ENCODE measurements around the gene KCTD3.

KCTD3 gene

DNA sequence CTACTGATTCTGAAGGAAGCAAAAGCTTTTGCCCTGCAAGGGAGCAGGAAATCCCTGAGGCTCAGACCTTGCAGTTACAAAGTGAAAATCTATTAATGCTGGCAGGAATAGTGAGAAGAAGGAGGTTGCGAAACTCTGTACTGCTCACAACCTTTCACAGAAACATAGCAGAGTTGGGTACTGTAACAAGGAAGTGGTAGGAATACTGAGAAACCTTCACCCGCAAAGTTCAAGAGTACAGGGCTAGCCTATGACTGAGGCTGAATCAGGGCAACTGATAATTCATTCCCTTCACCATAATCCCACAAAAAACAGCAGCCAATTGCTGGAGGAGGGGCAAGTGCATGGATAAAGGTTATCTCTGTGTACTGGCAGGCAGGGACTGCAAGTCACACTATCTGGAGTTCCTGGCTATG is 23.9 kb upstream of the KCTD3 start:
- Mint-ChIP-seq H3K4me3 (no peak overlapping the region), H3K4me1 (peaks cover 11% of the 10 kb centered on the region), H3K9me3 (no peaks in the 10 kb centered on the region), H3K36me3 (no peaks in the 10 kb centered on the region), H3K27me3 (no peaks in the 10 kb centered on the region), H3K27ac (no peak overlapping the region)
- no peak for DNase-seq
- CTCF ChIA-PET = interaction anchor here (0.9 kb wide), 1 partner anchor 20 kb away, joined by 4 read pairs; no protein-coding TSS in a partner anchor

DNA sequence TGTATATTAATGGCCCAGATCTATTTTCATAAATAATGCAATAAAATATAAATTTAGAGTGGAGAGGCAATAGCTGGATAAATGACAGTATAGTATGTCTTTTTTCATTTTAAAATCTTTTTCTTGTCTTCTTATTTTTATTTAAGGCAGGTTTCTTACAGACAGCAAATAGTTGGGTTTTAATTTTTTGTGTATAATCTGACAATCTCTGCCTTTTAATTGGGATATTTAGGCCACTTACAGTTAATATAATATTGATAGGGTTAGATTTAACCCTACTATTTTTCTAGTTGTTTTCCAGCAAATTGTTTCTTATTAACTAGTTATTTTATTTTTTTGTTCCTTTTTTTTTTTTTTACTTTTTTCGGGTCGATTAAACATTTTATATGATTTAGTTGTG is 23.3 kb upstream of the KCTD3 start:
- Mint-ChIP-seq H3K4me1 (peaks cover 11% of the 10 kb centered on the region), H3K36me3 (no peaks in the 10 kb centered on the region), H3K9me3 (no peaks in the 10 kb centered on the region), H3K27me3 (no peaks in the 10 kb centered on the region), H3K4me3 (no peak overlapping the region), H3K27ac (no peak overlapping the region)
- CTCF ChIA-PET = interaction anchor here (0.9 kb wide), 1 partner anchor 20 kb away, joined by 4 read pairs; no protein-coding TSS in a partner anchor
- no peak for DNase-seq

DNA sequence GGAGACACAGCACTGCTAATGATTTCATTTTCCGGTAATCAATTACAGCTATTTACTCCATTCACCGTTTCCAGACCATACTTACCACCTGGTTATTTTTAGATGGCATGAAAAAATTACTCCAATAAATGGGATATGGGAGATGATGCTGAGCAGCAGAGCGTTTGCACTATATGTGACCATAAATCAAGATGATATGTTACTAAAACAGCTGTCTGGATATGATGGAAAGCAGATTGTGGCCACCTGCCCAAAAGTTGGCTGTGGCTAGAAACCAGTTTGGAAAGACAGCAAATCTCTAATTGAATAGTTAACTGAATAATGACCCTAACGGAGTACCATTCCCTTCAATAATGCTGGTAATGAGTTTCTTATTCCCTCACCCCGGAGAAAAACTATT is 22.5 kb upstream of the KCTD3 start:
- CTCF ChIA-PET = no interaction called here

DNA sequence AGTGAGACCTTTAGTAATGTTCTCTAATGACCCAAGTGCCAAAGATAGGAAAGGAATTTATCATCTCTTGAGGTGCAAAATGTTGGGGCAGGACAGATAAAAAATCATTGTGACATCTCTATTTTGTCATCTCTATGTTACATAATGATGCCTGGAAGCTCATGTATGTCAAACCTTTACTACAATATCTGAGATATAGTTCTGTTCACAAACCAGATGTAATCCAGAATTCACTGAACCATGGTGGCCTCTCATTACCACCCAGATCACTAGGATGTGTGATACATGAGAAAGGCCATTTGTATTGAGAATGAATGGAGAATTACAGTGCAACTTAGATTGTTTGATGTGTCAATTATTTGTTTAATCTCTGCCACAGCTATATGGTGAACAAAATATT is 22.0 kb upstream of the KCTD3 start:
- CTCF ChIA-PET = no interaction called here
- no peak for DNase-seq
- Mint-ChIP-seq H3K27ac (no peak overlapping the region), H3K4me3 (no peak overlapping the region), H3K9me3 (no peaks in the 10 kb centered on the region), H3K4me1 (peaks cover 11% of the 10 kb centered on the region), H3K36me3 (no peaks in the 10 kb centered on the region), H3K27me3 (no peaks in the 10 kb centered on the region)

More for the DNA sequence above, 22.5 kb upstream of the KCTD3 start:
- Mint-ChIP-seq H3K27me3 (no peaks in the 10 kb centered on the region), H3K27ac (no peak overlapping the region), H3K4me3 (no peak overlapping the region), H3K36me3 (no peaks in the 10 kb centered on the region), H3K9me3 (no peaks in the 10 kb centered on the region), H3K4me1 (peaks cover 11% of the 10 kb centered on the region)
- no peak for DNase-seq

DNA sequence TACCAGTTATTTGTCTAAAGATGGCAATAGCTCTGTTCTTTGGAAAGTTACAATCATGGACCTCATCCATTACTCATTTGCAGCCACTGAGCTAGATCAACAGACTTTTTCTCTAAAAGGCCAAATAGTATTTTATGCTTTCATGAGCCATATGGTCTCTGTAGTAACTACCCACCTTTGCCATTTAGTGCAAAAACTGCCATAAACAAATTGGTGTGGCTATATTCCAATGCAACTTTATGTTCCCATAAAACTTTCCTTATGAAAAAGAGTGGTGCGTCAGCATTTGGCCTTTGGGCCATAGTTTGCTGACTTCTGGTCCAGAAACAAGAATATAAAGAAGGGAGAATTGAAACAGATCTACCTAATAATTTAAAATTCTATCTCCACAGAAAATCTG is 20.1 kb upstream of the KCTD3 start:
- DNase-seq = no peak
- CTCF ChIA-PET = no interaction called here
- Mint-ChIP-seq H3K4me3 (no peak overlapping the region), H3K4me1 (peaks cover 11% of the 10 kb centered on the region), H3K27ac (no peak overlapping the region), H3K9me3 (no peaks in the 10 kb centered on the region), H3K36me3 (no peaks in the 10 kb centered on the region), H3K27me3 (peaks cover 3% of the 10 kb centered on the region)

DNA sequence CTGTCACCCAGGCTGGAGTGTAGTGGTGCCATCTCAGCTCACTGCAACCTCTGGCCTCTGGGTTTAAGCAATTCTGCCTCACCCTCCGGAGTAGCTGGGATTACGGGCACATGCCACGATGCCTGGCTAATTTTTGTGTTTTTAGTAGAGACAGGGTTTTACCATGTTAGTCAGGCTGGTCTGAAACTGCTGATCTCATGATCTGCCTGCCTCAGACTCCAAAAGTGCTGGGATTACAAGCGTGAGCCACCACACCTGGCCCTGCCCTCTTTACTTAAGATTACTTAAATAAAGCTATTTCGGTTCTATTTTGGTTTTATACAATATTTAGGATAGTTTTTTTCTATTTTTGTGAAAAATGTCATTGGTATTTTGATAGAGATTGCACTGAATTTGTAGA is 15.3 kb upstream of the KCTD3 start:
- Mint-ChIP-seq H3K4me3 (no peak overlapping the region), H3K36me3 (no peaks in the 10 kb centered on the region), H3K9me3 (peaks cover 7% of the 10 kb centered on the region), H3K27ac (no peak overlapping the region), H3K27me3 (peaks cover 5% of the 10 kb centered on the region), H3K4me1 (no peaks in the 10 kb centered on the region)
- no peak for DNase-seq
- CTCF ChIA-PET = no interaction called here

DNA sequence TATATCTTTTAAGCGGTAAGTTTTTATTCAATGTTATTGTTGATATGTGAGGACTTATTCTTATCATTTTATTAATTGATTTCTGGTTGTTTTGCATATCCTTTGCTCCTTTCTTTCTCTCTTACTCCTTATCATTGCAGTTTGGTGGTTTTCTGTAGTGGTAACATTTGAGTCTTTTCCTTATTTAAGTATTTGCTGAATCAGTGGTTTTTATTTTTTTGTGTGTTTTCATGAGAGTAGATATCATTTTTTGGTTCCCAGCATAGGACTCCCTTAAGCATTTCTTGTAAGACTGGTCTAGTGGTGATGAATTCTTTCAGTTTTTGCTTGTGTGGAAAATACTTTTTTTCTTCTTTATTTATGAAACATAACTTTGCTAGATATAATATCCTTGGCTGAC is 12.2 kb upstream of the KCTD3 start:
- Mint-ChIP-seq H3K36me3 (no peaks in the 10 kb centered on the region), H3K27me3 (peaks cover 11% of the 10 kb centered on the region), H3K27ac (no peak overlapping the region), H3K9me3 (peaks cover 7% of the 10 kb centered on the region), H3K4me1 (no peaks in the 10 kb centered on the region), H3K4me3 (no peak overlapping the region)
- no peak for DNase-seq
- CTCF ChIA-PET = no interaction called here

DNA sequence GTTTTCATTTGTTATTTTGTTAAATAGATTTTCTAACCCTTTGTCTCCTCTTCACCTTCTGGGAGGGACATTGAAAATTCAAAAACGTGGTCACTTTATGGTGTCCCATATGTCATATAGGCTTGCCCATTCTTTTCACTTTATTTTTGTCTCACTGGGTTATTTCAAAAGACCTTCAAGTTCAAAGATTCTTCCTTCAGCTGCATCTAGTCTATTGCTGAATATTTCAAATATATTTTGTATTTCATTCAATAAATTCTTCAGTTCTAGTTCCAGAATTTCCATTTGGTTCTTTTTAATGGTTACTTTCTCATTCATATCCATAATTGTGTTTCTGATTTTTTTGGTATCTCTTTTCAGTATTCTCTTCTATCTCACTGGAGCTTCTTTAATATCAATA is 11.6 kb upstream of the KCTD3 start:
- Mint-ChIP-seq H3K4me3 (no peak overlapping the region), H3K4me1 (no peaks in the 10 kb centered on the region), H3K27ac (no peak overlapping the region), H3K9me3 (peaks cover 7% of the 10 kb centered on the region), H3K36me3 (no peaks in the 10 kb centered on the region), H3K27me3 (peaks cover 11% of the 10 kb centered on the region)
- DNase-seq = no peak
- CTCF ChIA-PET = no interaction called here

DNA sequence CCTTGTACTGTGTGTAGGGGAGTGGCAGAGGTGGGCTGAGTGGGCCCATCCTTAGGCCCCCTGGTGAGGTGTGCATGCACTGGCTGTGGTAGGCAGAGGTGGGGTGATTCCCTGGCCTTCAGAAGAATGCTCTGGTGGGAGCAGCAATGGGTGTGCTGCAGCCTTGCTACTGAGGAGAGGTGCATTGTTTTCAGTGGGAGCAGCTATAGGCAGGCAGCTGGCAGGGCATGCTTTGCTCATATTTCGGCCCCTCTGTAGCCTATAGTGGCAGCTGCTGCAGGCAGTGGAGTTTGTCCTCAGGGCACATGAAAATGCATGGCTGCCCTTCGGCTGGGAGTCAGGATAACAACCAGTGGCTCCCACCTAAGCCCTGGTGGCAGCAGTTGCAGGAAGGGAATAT is 10.1 kb upstream of the KCTD3 start:
- Mint-ChIP-seq H3K9me3 (peaks cover 9% of the 10 kb centered on the region), H3K4me3 (no peak overlapping the region), H3K27ac (no peak overlapping the region), H3K36me3 (no peaks in the 10 kb centered on the region), H3K27me3 (peaks cover 7% of the 10 kb centered on the region), H3K4me1 (no peaks in the 10 kb centered on the region)
- no peak for DNase-seq
- CTCF ChIA-PET = no interaction called here

DNA sequence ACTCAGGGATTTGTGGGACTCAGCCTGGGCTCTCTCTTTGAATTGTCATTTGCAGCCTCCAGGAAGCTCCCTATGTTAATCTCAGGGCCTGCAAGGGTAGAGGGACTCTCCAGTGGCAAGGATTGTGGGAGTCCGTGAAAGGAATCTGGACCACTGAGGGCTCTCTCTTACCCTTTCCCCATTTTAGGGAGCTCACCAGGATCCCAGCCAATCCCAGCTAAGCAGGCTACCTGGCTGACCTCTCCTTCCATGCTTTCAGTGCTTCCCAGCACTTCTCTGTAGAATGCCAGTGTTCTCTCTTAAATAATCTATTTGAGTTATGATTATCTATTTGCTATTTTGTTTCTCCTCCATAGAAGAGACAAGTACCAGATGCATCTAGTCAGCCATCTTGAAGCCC is 9.6 kb upstream of the KCTD3 start:
- peaks cover 7% of the 10 kb centered on the region for H3K27me3 Mint-ChIP-seq
- CTCF ChIA-PET = no interaction called here
- H3K36me3 Mint-ChIP-seq = no peaks in the 10 kb centered on the region
- H3K9me3 Mint-ChIP-seq = peaks cover 9% of the 10 kb centered on the region
- H3K4me1 Mint-ChIP-seq = no peaks in the 10 kb centered on the region
- DNase-seq = no peak
- H3K27ac Mint-ChIP-seq = no peak overlapping the region
- H3K4me3 Mint-ChIP-seq = no peak overlapping the region

DNA sequence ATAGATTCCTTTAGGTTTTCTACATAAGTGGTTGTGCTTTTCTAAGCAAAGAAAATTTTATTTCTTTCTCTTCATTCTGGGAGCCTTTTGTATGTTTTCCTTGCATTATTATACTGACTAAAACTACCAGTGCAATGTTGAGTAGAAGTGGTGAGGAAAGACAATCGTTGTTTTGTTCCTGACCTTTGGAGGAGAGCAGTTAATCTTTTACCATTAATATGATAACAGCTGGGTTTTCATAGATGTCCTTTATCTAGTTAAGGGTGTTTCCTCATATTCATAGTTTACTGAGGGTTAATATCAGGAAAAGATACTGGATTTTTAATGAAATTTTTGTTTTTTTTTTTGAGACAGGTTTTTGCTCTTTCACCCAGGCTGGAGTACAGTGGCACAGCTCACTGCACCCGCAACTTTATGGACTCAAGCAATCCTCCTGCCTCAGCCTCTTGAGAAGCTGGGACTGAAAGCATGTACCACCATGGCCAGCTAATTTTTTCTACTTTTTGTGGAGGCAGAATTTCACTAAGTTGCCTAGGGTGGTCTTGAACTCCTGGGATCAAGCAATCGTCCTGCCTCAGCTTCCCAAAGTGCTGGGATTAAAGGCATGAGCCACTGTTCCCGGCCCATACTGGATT is 9.0 kb upstream of the KCTD3 start:
- Mint-ChIP-seq H3K9me3 (peaks cover 9% of the 10 kb centered on the region), H3K36me3 (no peaks in the 10 kb centered on the region), H3K4me1 (no peaks in the 10 kb centered on the region), H3K27ac (no peak overlapping the region), H3K4me3 (no peak overlapping the region), H3K27me3 (peaks cover 7% of the 10 kb centered on the region)
- DNase-seq = no peak
- CTCF ChIA-PET = no interaction called here

DNA sequence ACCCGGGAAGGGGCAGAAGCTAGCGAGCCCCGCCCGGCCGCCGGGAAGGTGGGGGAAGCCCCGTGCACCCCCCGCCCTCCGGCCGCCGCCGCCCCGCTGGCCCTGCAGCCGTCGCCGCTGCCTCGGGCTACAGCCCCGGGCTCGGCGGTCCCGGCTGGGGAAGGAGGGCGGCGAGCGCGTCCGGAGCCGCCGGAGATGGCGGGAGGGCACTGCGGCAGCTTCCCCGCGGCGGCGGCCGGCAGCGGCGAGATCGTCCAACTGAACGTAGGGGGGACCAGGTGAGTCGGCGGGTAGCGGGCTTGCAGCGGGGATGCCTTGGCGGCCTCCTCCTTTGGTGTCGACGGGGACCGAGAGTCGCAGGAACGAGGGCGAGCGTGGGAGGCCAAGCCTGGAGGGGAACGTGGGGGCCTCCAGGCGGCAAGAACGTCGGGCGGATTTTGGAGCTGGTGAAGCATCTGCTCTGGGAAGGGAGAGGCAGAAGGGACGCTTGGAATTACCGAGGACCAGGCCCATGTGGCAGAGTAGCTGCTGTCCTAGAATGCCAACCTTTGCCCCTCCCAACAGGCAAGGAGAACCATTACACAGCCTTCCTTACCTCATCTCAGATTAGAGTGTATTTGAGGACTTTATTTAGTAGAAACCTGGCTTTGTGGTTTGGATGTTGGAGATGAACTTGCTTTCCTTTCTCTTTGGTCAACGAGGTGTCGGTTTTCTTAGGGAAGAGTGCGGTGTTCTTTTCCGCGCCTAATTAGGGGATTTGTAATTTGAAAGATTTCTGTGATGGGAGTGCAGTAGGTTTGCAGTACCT is 591 bp downstream of the KCTD3 start:
- Mint-ChIP-seq H3K36me3 (no peaks in the 10 kb centered on the region), H3K4me3 (peak overlapping the region; percentile 94), H3K27ac (peak overlapping the region; percentile 80), H3K9me3 (no peaks in the 10 kb centered on the region), H3K4me1 (peaks cover 25% of the 10 kb centered on the region), H3K27me3 (peaks cover 6% of the 10 kb centered on the region)
- CTCF ChIA-PET = no interaction called here
- DNase-seq = peak; percentile 56

DNA sequence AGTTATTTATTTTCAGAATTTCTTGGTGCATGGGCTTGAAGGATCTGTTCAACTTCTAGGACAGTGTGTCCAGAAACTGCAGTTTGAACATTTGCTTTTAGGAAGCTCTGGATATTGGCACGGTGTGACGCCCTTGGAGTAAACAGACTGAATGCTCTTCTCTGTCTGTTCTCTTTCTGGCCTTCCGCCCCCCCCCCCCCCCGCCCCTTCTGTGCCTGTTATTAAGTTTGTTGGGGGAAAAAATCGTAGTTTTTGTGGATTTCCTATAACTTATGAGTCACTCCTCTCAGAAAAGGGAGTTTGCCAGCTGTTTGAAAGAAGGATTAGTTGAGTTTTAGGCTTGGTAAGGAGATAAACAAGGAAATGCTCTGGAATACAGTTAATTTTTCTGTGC is 1.2 kb downstream of the KCTD3 start:
- H3K27me3 Mint-ChIP-seq = peaks cover 6% of the 10 kb centered on the region

DNA sequence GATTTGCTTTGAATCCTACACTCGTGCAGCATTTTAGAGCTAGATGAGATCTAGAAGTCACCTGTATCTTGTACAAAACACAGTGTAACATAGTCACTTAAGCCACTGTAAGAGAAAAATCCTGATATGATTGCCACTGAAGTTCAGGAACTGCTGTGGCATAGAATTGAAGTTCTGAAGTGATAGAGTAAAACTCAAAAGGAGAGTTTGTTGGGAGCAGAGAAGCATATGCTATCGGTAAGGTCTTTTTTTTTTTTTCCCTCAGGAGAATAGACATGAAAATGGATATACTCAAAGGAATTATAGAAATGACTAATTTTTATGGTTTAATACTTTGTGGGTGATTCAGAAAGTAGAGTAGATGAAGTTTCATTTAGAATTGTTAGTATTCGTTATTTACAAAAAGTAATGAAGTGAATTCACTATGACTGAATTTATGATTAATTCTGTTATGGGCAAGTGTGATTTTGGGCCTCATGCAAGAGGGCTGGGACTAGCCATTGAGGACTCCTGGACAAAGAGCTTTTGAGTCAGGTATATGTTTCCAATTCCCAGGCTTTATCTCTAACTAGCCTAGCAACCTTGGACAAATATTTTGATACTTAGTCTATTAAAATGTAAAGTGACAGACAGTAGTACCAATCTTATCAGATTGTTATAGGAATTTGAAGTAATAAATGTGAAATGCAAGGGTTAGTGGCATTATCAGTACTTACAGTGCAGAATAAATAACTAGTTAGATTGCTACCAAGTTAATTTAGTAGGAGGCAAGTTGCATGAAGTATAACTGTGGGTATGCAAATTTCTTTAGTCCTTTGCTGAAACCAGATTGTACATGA is 3.1 kb downstream of the KCTD3 start:
- H3K27me3 Mint-ChIP-seq = peaks cover 6% of the 10 kb centered on the region
- peaks cover 25% of the 10 kb centered on the region for H3K4me1 Mint-ChIP-seq
- H3K27ac Mint-ChIP-seq = no peak overlapping the region
- no peak overlapping the region for H3K4me3 Mint-ChIP-seq
- H3K36me3 Mint-ChIP-seq = no peaks in the 10 kb centered on the region
- CTCF ChIA-PET = no interaction called here
- DNase-seq = no peak
- no peaks in the 10 kb centered on the region for H3K9me3 Mint-ChIP-seq

More for the DNA sequence above, 1.2 kb downstream of the KCTD3 start:
- peaks cover 25% of the 10 kb centered on the region for H3K4me1 Mint-ChIP-seq
- no peak for DNase-seq
- CTCF ChIA-PET = no interaction called here
- H3K36me3 Mint-ChIP-seq = no peaks in the 10 kb centered on the region
- H3K4me3 Mint-ChIP-seq = peak overlapping the region; percentile 94
- H3K9me3 Mint-ChIP-seq = no peaks in the 10 kb centered on the region
- H3K27ac Mint-ChIP-seq = peak overlapping the region; percentile 13
